ENCODE data around the gene MAGED2.

- no peak for TF ChIP-seq POLR2AphosphoS5 (IDR thresholded peaks at IDR 0.05; ENCODE audit: borderline replicate concordance, low read depth, low read length)
- no peak for TF ChIP-seq EZH2 (IDR thresholded peaks at IDR 0.05)
Observed at GRCh38 chrX:54824722-54825121, 17.2 kb downstream of the MAGED2 start.
